ENCODE measurements around the gene DCX. TPM values are rescaled to one million over a fixed set of nuclear protein-coding genes. Genes with fewer than 3 reads are reported as not detected.

The DCX gene
- total RNA-seq, 1 experiment from 2014 or later: not detected

GRCh38 chrX:111268506-111268905 lies 143.5 kb downstream of the DCX start:
- no TSS peak for BruUV-seq (replicated peaks)
- POLR2A ChIA-PET: no interaction called here

GRCh38 chrX:111265486-111265885 lies 146.5 kb downstream of the DCX start:
- Histone ChIP-seq H3K9me3 (ENCODE audit: control insufficient read depth in 1 of 2, insufficient read depth in 1 of 2, low read depth in 1 of 2, low read length in 2 of 2) (no peaks in the 10 kb centered on the region), H4K20me1 (ENCODE audit: insufficient read depth) (no peaks in the 10 kb centered on the region), H3K4me2 (ENCODE audit: low read length) (no peak overlapping the region), H3K79me2 (ENCODE audit: insufficient read depth, low read length) (no peaks in the 10 kb centered on the region), H3K36me3 (ENCODE audit: control insufficient read depth in 1 of 2, insufficient read depth in 2 of 2, low read length in 2 of 2) (no peaks in the 10 kb centered on the region), H3K4me3 (replicated peaks in 1 of 2; ENCODE audit: low read depth in 1 of 2, low read length in 2 of 2) (no peak overlapping the region), H3K4me1 (ENCODE audit: control insufficient read depth in 1 of 2, insufficient read depth in 2 of 2, low read length in 2 of 2) (no peaks in the 10 kb centered on the region), H3K27me3 (ENCODE audit: insufficient read depth, low read length) (0 out of 2 replicates have a peak, but pooled peaks cover 24% of the 10 kb centered on the region), H2AFZ (ENCODE audit: low read depth, low read length, poor library complexity, severe bottlenecking) (no peak overlapping the region), H3K27ac (ENCODE audit: low read depth, low read length) (no peak overlapping the region), H3K9me2 (ENCODE audit: insufficient read depth) (no peaks in the 10 kb centered on the region), H3K9ac (ENCODE audit: low read length) (no peak overlapping the region)
- ChIA-PET CTCF (no interaction called here), POLR2A (no interaction called here), RAD21 (ENCODE audit: low non-redundant PET in 1 of 2, low total read pairs in 2 of 2, uncharacterized antibody in 2 of 2, unreplicated experiment in 2 of 2) (no interaction called here)
- no peak for ATAC-seq
- intact Hi-C loops (cut with micrococcal nuclease): no loop called here
- BruUV-seq (replicated peaks): no TSS peak
- no peak for DNase-seq (ENCODE audit: low read depth, low spot score)
- TF ChIP-seq SIN3A (IDR thresholded peaks at IDR 0.05; ENCODE audit: low read depth): no peak
- no peak for TF ChIP-seq ZFX (IDR thresholded peaks at IDR 0.05)
- no peak for TF ChIP-seq ELF1 (IDR thresholded peaks at IDR 0.05; ENCODE audit: borderline replicate concordance, low read depth)
- TF ChIP-seq SRF (IDR thresholded peaks at IDR 0.05; ENCODE audit: low read depth): no peak
- TF ChIP-seq CTCF (IDR thresholded peaks at IDR 0.05 in 2 of 3, conservative IDR thresholded peaks at IDR 0.05 in 1 of 3; ENCODE audit: borderline replicate concordance in 1 of 3, insufficient read depth in 1 of 3, low read depth in 2 of 3, low read length in 2 of 3): no peak
- TF ChIP-seq REST (IDR thresholded peaks at IDR 0.05; ENCODE audit: low read depth): no peak

More at GRCh38 chrX:111268506-111268905, 143.5 kb downstream of the DCX start:
- H3K27me3 ChIP-seq (ENCODE audit: insufficient read depth, low read length): 0 out of 2 replicates have a peak, but pooled peaks cover 21% of the 10 kb centered on the region
- no peaks in the 10 kb centered on the region for H4K20me1 ChIP-seq (ENCODE audit: insufficient read depth)
- CTCF ChIA-PET: no interaction called here
- RAD21 ChIA-PET (ENCODE audit: low non-redundant PET in 1 of 2, low total read pairs in 2 of 2, uncharacterized antibody in 2 of 2, unreplicated experiment in 2 of 2): no interaction called here
- no peaks in the 10 kb centered on the region for H3K9me2 ChIP-seq (ENCODE audit: insufficient read depth)
- no peaks in the 10 kb centered on the region for H3K36me3 ChIP-seq (ENCODE audit: control insufficient read depth in 1 of 2, insufficient read depth in 2 of 2, low read length in 2 of 2)
- no peaks in the 10 kb centered on the region for H3K79me2 ChIP-seq (ENCODE audit: insufficient read depth, low read length)
- H3K4me3 ChIP-seq (replicated peaks in 1 of 2; ENCODE audit: low read depth in 1 of 2, low read length in 2 of 2): no peak overlapping the region
- no peak for DNase-seq (ENCODE audit: low read depth, low spot score)
- no peak overlapping the region for H3K4me2 ChIP-seq (ENCODE audit: low read length)
- no peak overlapping the region for H3K27ac ChIP-seq (ENCODE audit: low read depth, low read length)
- no peak overlapping the region for H3K9ac ChIP-seq (ENCODE audit: low read length)
- no peak for ATAC-seq
- no peaks in the 10 kb centered on the region for H3K4me1 ChIP-seq (ENCODE audit: control insufficient read depth in 1 of 2, insufficient read depth in 2 of 2, low read length in 2 of 2)
- H2AFZ ChIP-seq (ENCODE audit: low read depth, low read length, poor library complexity, severe bottlenecking): no peak overlapping the region
- intact Hi-C loops (cut with micrococcal nuclease): no loop called here
- TF ChIP-seq ATF3 (IDR thresholded peaks at IDR 0.05) (no peak), FOSL1 (IDR thresholded peaks at IDR 0.05; ENCODE audit: low read depth) (no peak), CTCF (IDR thresholded peaks at IDR 0.05 in 2 of 3, conservative IDR thresholded peaks at IDR 0.05 in 1 of 3; ENCODE audit: borderline replicate concordance in 1 of 3, insufficient read depth in 1 of 3, low read depth in 2 of 3, low read length in 2 of 3) (no peak), CEBPB (IDR thresholded peaks at IDR 0.05; ENCODE audit: low read depth) (no peak)
- no peaks in the 10 kb centered on the region for H3K9me3 ChIP-seq (ENCODE audit: control insufficient read depth in 1 of 2, insufficient read depth in 1 of 2, low read depth in 1 of 2, low read length in 2 of 2)

Measured in HCT116 (cell line).